HTR-8/SVneo (cell line): ENCODE results near the gene ZNF112.

Source experiments
- DNase-seq: peaks from one replicate; pipeline ENCODE4 v3.0.0; 2011; ENCODE audit warnings: low spot score, mixed read lengths; ENCODE audit not compliant: insufficient read length
- FAIRE-seq: peaks from 2 replicates; lab custom pipeline; 2011; peaks lifted over from hg19 to GRCh38; lab: Jason Lieb, UNC

Gene ZNF112

GRCh38 chr19:44284968-44285367, 71.5 kb downstream of the ZNF112 start:
- DNase-seq (no peak), FAIRE-seq (no peak)

- FAIRE-seq (no peak), DNase-seq (no peak)
These were observed 73.6 kb downstream of the ZNF112 start for GRCh38 chr19:44282846-44283245.

- FAIRE-seq = no peak
These were observed 75.6 kb downstream of the ZNF112 start for GRCh38 chr19:44280916-44281315.

GRCh38 chr19:44278181-44278690, 78.2 kb downstream of the ZNF112 start:
- FAIRE-seq (no peak), DNase-seq (no peak)

More at GRCh38 chr19:44280916-44281315, 75.6 kb downstream of the ZNF112 start:
- no peak for DNase-seq

GRCh38 chr19:44277331-44277730, 79.1 kb downstream of the ZNF112 start:
- DNase-seq (no peak), FAIRE-seq (no peak)
